ENCODE results near the gene GLRX5.

The GLRX5 gene

GRCh38 chr14:95518045-95518751, 16.7 kb upstream of the GLRX5 start:
- DNase-seq (ENCODE audit: low spot score): peak; percentile 48

- peak; percentile 79 for DNase-seq (ENCODE audit: low spot score)
These were observed 15.2 kb upstream of the GLRX5 start for GRCh38 chr14:95519699-95520098.

GRCh38 chr14:95520346-95520745, 14.5 kb upstream of the GLRX5 start:
- DNase-seq (ENCODE audit: low spot score): no peak

- no peak for DNase-seq (ENCODE audit: low spot score)
These were observed 13.8 kb upstream of the GLRX5 start for GRCh38 chr14:95521001-95521400.

GRCh38 chr14:95522116-95522515, 12.7 kb upstream of the GLRX5 start:
- DNase-seq (ENCODE audit: low spot score): no peak

GRCh38 chr14:95522556-95522955, 12.3 kb upstream of the GLRX5 start:
- no peak for DNase-seq (ENCODE audit: low spot score)

GRCh38 chr14:95523051-95523814, 11.6 kb upstream of the GLRX5 start:
- peak; percentile 89 for DNase-seq (ENCODE audit: low spot score)

- peak; percentile 55 for DNase-seq (ENCODE audit: low spot score)
These were observed 10.9 kb upstream of the GLRX5 start for GRCh38 chr14:95523815-95524448.

GRCh38 chr14:95524706-95525512, 9.9 kb upstream of the GLRX5 start:
- DNase-seq (ENCODE audit: low spot score): no peak

GRCh38 chr14:95525999-95526398, 8.9 kb upstream of the GLRX5 start:
- no peak for DNase-seq (ENCODE audit: low spot score)

GRCh38 chr14:95526483-95527386, 8.1 kb upstream of the GLRX5 start:
- DNase-seq (ENCODE audit: low spot score): no peak

- DNase-seq (ENCODE audit: low spot score): peak; percentile 77
These were observed 7.4 kb upstream of the GLRX5 start for GRCh38 chr14:95527387-95528002.

GRCh38 chr14:95529216-95529615, 5.6 kb upstream of the GLRX5 start:
- no peak for DNase-seq (ENCODE audit: low spot score)

- DNase-seq (ENCODE audit: low spot score): no peak
These were observed 4.2 kb upstream of the GLRX5 start for GRCh38 chr14:95530473-95531276.

GRCh38 chr14:95531473-95531872, 3.4 kb upstream of the GLRX5 start:
- no peak for DNase-seq (ENCODE audit: low spot score)

- no peak for DNase-seq (ENCODE audit: low spot score)
These were observed 2.9 kb upstream of the GLRX5 start for GRCh38 chr14:95531969-95532368.

- DNase-seq (ENCODE audit: low spot score): no peak
These were observed 1.4 kb upstream of the GLRX5 start for GRCh38 chr14:95533391-95533821.

- no peak for DNase-seq (ENCODE audit: low spot score)
These were observed 1.0 kb upstream of the GLRX5 start for GRCh38 chr14:95533822-95534221.

GRCh38 chr14:95535226-95536021, 574 bp downstream of the GLRX5 start:
- DNase-seq (ENCODE audit: low spot score): no peak

Data from CD4-positive, alpha-beta T cell treated with Interleukin-15 for 4 hours (primary cell).